ENCODE measurements around the gene WDR37.
"Not testable (repeated sequence)": the region's sequence is repeated elsewhere in the genome, so short reads cannot be mapped to it uniquely, and the experiment has no call there.

The WDR37 gene

GRCh38 chr10:1041514-1041913, 14.7 kb upstream of the WDR37 start:
- no peak for DNase-seq (ENCODE audit: low spot score)

- no peak for DNase-seq (ENCODE audit: low spot score)
Measured at GRCh38 chr10:1043532-1043995, 12.6 kb upstream of the WDR37 start.

GRCh38 chr10:1044146-1044545, 12.0 kb upstream of the WDR37 start:
- DNase-seq (ENCODE audit: low spot score): no peak

- no peak for DNase-seq (ENCODE audit: low spot score)
Measured at GRCh38 chr10:1044964-1045363, 11.2 kb upstream of the WDR37 start.

GRCh38 chr10:1045415-1045814, 10.8 kb upstream of the WDR37 start:
- DNase-seq (ENCODE audit: low spot score): no peak

- DNase-seq (ENCODE audit: low spot score): no peak
Measured at GRCh38 chr10:1047937-1048336, 8.2 kb upstream of the WDR37 start.

- peak; percentile 47 for DNase-seq (ENCODE audit: low spot score)
Measured at GRCh38 chr10:1048349-1048731, 7.8 kb upstream of the WDR37 start.

- peak; percentile 97 for DNase-seq (ENCODE audit: low spot score)
Measured at GRCh38 chr10:1048732-1049424, 7.3 kb upstream of the WDR37 start, which contains the start of gene IDI1. TSS of gene IDI1 (minus strand) at chr10:1049119. CDS start at chr10:1049003, 116 bp downstream.

GRCh38 chr10:1049425-1049958, 6.7 kb upstream of the WDR37 start:
- DNase-seq (ENCODE audit: low spot score): no peak

- no peak for DNase-seq (ENCODE audit: low spot score)
Measured at GRCh38 chr10:1050145-1050544, 6.0 kb upstream of the WDR37 start.

- no peak for DNase-seq (ENCODE audit: low spot score)
Measured at GRCh38 chr10:1050554-1050953, 5.6 kb upstream of the WDR37 start.

GRCh38 chr10:1054684-1055083, 1.5 kb upstream of the WDR37 start:
- DNase-seq (ENCODE audit: low spot score): no peak

- DNase-seq (ENCODE audit: low spot score): no peak
Measured at GRCh38 chr10:1057106-1057657, 997 bp downstream of the WDR37 start.

- DNase-seq (ENCODE audit: low spot score): no peak
Measured at GRCh38 chr10:1058017-1058416, 1.8 kb downstream of the WDR37 start.

- no peak for DNase-seq (ENCODE audit: low spot score)
Measured at GRCh38 chr10:1059902-1060301, 3.7 kb downstream of the WDR37 start.

GRCh38 chr10:1061930-1062774, 6.0 kb downstream of the WDR37 start:
- DNase-seq (ENCODE audit: low spot score): no peak

GRCh38 chr10:1063232-1063865, 7.2 kb downstream of the WDR37 start:
- DNase-seq (ENCODE audit: low spot score): no peak

- DNase-seq (ENCODE audit: low spot score): no peak
Measured at GRCh38 chr10:1064964-1065247, 8.7 kb downstream of the WDR37 start.

GRCh38 chr10:1066734-1067133, 10.5 kb downstream of the WDR37 start:
- not testable (repeated sequence) for DNase-seq (ENCODE audit: low spot score)

GRCh38 chr10:1068380-1069361, 12.5 kb downstream of the WDR37 start:
- no peak for DNase-seq (ENCODE audit: low spot score)

- DNase-seq (ENCODE audit: low spot score): no peak
Measured at GRCh38 chr10:1070919-1071318, 14.7 kb downstream of the WDR37 start.
